ENCODE data around the gene TBC1D22A.

The TBC1D22A gene

DNA sequence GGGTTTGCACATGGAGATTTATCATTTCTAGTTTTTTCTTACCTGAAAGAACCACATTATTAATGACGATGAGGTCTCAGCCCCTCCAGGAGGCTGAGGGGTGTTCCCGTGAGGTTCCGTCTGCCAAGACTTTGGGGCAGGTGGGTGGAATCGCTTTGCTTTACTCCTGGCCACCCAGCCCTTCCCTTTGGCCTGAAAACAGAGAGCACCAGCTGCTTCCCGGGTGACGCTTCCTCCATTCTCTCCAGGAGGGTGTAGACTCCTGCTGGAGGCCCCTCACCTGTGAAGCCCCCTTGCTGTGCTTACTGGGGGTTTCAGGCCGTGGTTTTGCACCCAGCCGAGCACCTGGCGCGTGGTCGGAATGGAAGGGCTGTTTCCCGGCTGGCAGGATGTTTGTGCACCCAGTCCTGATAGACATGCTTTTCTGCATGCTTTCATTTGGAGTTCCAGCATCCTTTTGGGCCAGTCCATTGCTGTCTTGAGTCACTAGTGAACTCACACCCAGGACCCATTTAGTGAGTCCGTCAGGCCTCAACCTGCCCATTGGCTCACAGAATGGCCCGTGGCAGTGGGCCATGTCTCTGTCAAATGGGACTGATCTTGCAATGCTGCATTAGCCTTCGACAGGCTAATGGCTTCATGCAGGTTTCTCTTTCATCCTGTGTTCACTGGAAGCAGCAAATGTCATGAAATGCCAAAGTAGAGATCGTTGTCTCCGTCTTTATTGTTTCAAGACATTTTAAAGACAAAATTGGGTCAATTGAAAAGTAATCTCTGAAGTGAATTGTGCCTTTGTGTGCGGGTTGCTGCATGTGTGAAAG lies 360.8 kb downstream of the TBC1D22A start:
- H4K20me1 ChIP-seq (ENCODE audit: insufficient read depth, low read length) = peaks cover 44% of the 10 kb centered on the region
- no peaks in the 10 kb centered on the region for H3K9me3 ChIP-seq (ENCODE audit: insufficient read depth, low read length)
- TF ChIP-seq EZH2phosphoT487 (IDR thresholded peaks at IDR 0.05; ENCODE audit: low read depth) = no peak
- TF ChIP-seq, protein P1, sequence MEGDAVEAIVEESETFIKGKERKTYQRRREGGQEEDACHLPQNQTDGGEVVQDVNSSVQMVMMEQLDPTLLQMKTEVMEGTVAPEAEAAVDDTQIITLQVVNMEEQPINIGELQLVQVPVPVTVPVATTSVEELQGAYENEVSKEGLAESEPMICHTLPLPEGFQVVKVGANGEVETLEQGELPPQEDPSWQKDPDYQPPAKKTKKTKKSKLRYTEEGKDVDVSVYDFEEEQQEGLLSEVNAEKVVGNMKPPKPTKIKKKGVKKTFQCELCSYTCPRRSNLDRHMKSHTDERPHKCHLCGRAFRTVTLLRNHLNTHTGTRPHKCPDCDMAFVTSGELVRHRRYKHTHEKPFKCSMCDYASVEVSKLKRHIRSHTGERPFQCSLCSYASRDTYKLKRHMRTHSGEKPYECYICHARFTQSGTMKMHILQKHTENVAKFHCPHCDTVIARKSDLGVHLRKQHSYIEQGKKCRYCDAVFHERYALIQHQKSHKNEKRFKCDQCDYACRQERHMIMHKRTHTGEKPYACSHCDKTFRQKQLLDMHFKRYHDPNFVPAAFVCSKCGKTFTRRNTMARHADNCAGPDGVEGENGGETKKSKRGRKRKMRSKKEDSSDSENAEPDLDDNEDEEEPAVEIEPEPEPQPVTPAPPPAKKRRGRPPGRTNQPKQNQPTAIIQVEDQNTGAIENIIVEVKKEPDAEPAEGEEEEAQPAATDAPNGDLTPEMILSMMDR (IDR thresholded peaks at IDR 0.05; ENCODE audit: low read depth, low read length) = no peak
- no peaks in the 10 kb centered on the region for H3K27me3 ChIP-seq (ENCODE audit: low read depth, low read length)
- no peak overlapping the region for H3K4me2 ChIP-seq (ENCODE audit: low read length)
- H3K4me3 ChIP-seq (ENCODE audit: low read length) = no peak overlapping the region
- H3K79me2 ChIP-seq (ENCODE audit: low read length) = no peaks in the 10 kb centered on the region
- H3K4me1 ChIP-seq (ENCODE audit: low read length) = no peaks in the 10 kb centered on the region
- no peak overlapping the region for H3K27ac ChIP-seq (ENCODE audit: low read length)
- no peak overlapping the region for H2AFZ ChIP-seq (ENCODE audit: low read depth, low read length)
- no peak overlapping the region for H3K9ac ChIP-seq (ENCODE audit: low read length)
- H3K36me3 ChIP-seq (replicated peaks; ENCODE audit: low read depth, low read length) = peaks cover under 1% of the 10 kb centered on the region

DNA sequence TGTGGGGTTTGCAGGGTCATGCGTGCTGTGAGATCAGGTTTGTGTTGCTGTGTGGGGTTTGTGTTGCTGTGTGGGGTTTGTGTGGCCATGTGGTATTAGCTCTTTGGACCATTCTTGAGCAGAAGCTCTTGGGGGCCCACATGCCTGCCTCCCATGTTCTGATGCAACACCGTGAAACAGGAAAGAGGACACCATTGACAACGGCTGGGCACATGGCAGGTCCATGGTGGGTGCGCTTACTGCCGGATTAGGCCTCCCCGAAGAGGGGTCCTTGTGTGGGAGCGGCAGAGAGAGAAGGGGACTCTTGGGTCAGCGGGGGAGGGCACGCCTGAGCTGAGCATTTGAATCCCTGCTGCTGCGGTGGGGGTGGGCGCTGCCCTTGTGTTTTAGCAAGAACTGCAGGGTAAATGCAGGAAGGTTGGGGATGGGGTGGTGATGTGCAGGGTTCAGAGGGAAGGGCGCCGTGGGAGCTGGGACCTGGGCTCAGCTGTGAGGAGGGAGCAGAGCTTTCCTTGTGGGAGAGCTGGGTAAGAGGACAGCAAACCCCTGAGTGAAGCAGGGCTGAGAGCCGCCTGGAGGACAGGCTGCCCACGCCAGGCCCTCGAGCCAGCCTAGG lies 361.5 kb downstream of the TBC1D22A start:
- H3K79me2 ChIP-seq (ENCODE audit: low read length) = no peaks in the 10 kb centered on the region
- H3K4me2 ChIP-seq (ENCODE audit: low read length) = no peak overlapping the region
- no peaks in the 10 kb centered on the region for H3K27me3 ChIP-seq (ENCODE audit: low read depth, low read length)
- H3K4me1 ChIP-seq (ENCODE audit: low read length) = no peaks in the 10 kb centered on the region
- no peak for TF ChIP-seq EZH2phosphoT487 (IDR thresholded peaks at IDR 0.05; ENCODE audit: low read depth)
- TF ChIP-seq, protein P1 (IDR thresholded peaks at IDR 0.05; ENCODE audit: low read depth, low read length) = no peak
- no peak overlapping the region for H3K27ac ChIP-seq (ENCODE audit: low read length)
- H3K9ac ChIP-seq (ENCODE audit: low read length) = no peak overlapping the region
- H2AFZ ChIP-seq (ENCODE audit: low read depth, low read length) = no peak overlapping the region
- no peaks in the 10 kb centered on the region for H3K9me3 ChIP-seq (ENCODE audit: insufficient read depth, low read length)
- H3K36me3 ChIP-seq (replicated peaks; ENCODE audit: low read depth, low read length) = peaks cover 8% of the 10 kb centered on the region
- H3K4me3 ChIP-seq (ENCODE audit: low read length) = no peak overlapping the region
- peaks cover 51% of the 10 kb centered on the region for H4K20me1 ChIP-seq (ENCODE audit: insufficient read depth, low read length)

DNA sequence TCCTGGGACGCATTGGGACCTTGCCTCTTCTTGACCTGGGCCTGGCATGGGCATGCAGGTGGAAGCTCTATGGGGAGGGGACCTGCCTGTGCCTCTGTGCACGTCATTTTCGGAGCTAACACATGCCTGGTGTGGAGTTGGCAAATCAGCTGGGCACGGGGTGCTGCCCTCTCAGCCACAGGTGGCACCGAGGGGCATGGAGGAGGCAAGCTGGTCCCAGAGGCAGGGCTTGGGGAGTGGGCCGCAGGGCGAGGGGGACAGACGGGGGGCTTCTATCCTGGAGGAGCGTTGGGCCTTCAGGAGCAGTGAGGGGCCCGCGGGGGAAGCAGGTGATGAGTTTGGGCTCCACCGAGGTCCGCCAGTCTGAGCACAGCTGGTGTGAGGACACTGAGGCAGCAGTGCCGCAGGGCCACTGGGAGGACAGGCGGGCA lies 362.0 kb downstream of the TBC1D22A start:
- H3K4me1 ChIP-seq (ENCODE audit: low read length) = no peaks in the 10 kb centered on the region
- H3K27ac ChIP-seq (ENCODE audit: low read length) = no peak overlapping the region
- no peak overlapping the region for H2AFZ ChIP-seq (ENCODE audit: low read depth, low read length)
- peaks cover 8% of the 10 kb centered on the region for H3K36me3 ChIP-seq (replicated peaks; ENCODE audit: low read depth, low read length)
- TF ChIP-seq EZH2phosphoT487 (IDR thresholded peaks at IDR 0.05; ENCODE audit: low read depth) = no peak
- TF ChIP-seq, protein P1 (IDR thresholded peaks at IDR 0.05; ENCODE audit: low read depth, low read length) = no peak
- peaks cover 52% of the 10 kb centered on the region for H4K20me1 ChIP-seq (ENCODE audit: insufficient read depth, low read length)
- H3K79me2 ChIP-seq (ENCODE audit: low read length) = no peaks in the 10 kb centered on the region
- no peak overlapping the region for H3K9ac ChIP-seq (ENCODE audit: low read length)
- no peak overlapping the region for H3K4me3 ChIP-seq (ENCODE audit: low read length)
- no peaks in the 10 kb centered on the region for H3K9me3 ChIP-seq (ENCODE audit: insufficient read depth, low read length)
- H3K4me2 ChIP-seq (ENCODE audit: low read length) = no peak overlapping the region
- no peaks in the 10 kb centered on the region for H3K27me3 ChIP-seq (ENCODE audit: low read depth, low read length)

DNA sequence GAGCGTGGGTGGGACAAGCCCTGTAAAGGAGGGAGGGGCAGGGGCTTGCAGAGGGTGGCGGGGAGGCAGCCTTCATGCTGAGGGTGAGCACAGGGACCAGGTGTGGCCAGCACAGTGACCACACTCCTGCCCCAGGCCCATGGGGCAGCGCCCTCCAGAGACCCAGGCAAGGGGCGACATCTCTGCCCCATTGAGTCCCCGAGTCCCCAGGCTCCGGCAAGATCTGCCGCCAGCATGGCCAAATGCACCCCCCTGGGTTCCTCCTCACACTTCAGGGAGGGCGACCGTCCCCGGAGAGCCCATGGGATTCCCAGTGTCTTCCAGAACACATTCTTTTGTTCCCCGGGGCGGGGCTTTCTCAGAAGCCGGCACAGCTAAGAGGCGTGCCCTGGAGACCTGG lies 362.5 kb downstream of the TBC1D22A start:
- no peak overlapping the region for H3K4me3 ChIP-seq (ENCODE audit: low read length)
- no peaks in the 10 kb centered on the region for H3K27me3 ChIP-seq (ENCODE audit: low read depth, low read length)
- no peak overlapping the region for H3K4me2 ChIP-seq (ENCODE audit: low read length)
- H3K27ac ChIP-seq (ENCODE audit: low read length) = no peak overlapping the region
- no peak overlapping the region for H2AFZ ChIP-seq (ENCODE audit: low read depth, low read length)
- no peaks in the 10 kb centered on the region for H3K79me2 ChIP-seq (ENCODE audit: low read length)
- peaks cover 55% of the 10 kb centered on the region for H4K20me1 ChIP-seq (ENCODE audit: insufficient read depth, low read length)
- H3K36me3 ChIP-seq (replicated peaks; ENCODE audit: low read depth, low read length) = peaks cover 8% of the 10 kb centered on the region
- H3K9ac ChIP-seq (ENCODE audit: low read length) = no peak overlapping the region
- H3K9me3 ChIP-seq (ENCODE audit: insufficient read depth, low read length) = no peaks in the 10 kb centered on the region
- no peaks in the 10 kb centered on the region for H3K4me1 ChIP-seq (ENCODE audit: low read length)
- TF ChIP-seq, protein P1 (IDR thresholded peaks at IDR 0.05; ENCODE audit: low read depth, low read length) = no peak
- no peak for TF ChIP-seq EZH2phosphoT487 (IDR thresholded peaks at IDR 0.05; ENCODE audit: low read depth)

All from OCI-LY3 (cell line).